NCI-H146 treated with DMSO at 0.1 percent for 48 hours (cell line): ENCODE results near the gene PPP4R3A.
"Not testable (repeated sequence)": the region's sequence is repeated elsewhere in the genome, so short reads cannot be mapped to it uniquely, and the experiment has no call there.

Experiments used
- DNase-seq: peaks from one replicate; lab custom pipeline; 2025; ENCODE audit not compliant: unreplicated experiment; lab: John Stamatoyannopoulos, UW

The PPP4R3A gene

DNA sequence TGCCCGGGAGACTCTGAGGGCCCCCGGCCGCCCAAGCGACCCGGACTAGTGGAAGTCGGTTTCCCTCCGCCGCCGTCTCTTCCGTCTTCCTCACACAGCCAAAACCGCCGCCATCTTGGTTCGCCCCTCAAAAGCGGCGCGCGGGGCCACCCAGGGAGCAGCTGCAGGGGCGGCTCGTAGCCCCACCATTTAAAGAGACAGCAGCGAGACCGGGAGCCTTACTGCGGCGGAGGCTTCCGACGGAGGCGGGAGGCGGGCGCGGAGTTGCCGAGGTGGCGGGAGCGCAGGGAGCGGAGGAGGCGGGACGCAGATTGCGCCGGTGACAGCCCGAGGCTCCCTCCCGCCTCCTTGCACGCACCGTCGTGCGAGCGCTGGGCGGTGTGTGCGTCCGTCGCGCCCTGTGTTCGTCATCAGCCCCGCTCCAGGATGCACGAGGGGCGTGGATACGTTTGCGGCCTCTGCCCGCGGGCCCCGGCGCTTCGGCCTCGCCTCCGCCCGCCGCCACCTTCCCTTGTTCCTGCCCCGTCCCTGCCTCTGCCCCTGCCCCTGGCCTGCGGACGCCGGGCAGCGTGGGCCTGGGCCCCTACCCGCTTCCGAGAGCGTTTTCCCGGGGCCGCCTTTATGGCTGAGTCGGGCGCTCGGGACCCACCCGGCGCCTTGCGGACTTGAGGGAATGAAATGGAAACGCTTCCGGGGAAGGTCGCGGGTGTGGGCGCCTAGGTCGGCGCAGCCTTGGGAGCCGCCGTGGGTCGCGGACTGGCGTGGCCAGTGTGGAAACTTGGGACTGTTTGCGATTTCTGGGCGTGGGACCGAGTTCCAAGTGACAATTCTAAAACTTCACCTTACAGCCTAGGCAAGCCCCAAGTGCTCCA, at the start of gene PPP4R3A:
Gene PPP4R3A, minus strand, starts transcription at position 140 of the 872 bp plus-strand sequence. CDS start 663 bp downstream, outside the sequence.
- peak; percentile 92 for DNase-seq

DNA sequence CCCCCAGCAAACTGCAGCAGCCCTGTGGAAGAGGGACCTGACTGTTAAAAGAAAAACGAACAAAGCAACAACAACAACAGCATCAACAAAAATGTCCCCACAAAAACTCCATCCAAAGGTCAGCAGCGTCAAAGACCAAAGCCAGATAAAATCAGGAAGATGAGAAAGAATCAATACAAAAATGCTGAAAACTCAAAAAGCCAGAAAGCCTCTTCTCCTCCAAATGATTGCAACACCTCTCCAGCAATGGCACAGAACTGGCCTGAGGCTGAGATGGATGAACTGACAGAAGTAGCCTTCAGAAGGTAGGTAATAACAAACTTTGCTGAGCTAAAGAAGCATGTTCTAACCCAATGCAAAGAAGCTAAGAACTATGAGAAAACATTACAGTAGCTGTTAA, 45.4 kb upstream of the PPP4R3A start:
- DNase-seq: no peak

DNA sequence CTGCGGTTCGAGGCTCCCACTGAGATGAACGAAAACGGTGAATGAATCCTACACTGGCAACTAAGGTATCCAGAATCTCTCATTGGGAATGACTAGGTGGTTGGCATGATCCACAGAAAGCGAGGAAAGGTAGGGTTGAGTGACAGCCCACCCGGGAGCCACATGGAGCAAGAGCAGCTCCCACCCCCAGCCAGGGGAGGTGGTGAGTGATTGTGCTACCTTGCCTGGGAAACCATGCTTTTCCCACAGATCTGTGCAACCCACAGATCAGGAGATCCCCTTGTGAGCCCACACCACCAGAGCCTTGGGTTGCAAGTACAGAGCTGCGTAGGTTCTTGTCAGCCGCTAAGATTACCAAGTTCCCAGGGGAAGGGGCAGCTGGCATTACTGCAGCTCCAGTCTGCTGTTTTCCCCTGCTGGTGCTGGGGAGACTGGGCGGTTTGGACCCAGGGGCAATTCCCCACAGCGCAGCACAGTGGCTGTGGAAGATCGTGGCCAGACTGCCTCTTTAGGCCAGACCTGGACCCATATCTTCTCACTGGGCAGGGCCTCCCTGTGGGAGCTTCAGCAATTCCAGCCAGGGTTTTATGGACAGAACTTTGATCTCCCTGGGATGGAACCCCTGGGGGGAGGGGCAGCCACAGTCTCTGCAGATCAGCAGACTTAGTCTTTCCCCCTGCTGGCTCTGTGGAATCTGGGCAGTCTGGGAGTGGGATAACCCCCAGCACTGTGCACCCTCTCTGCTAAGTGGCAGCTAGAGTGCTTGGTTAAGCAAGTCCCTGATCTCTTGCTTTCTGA, 44.6 kb upstream of the PPP4R3A start:
- no peak for DNase-seq

DNA sequence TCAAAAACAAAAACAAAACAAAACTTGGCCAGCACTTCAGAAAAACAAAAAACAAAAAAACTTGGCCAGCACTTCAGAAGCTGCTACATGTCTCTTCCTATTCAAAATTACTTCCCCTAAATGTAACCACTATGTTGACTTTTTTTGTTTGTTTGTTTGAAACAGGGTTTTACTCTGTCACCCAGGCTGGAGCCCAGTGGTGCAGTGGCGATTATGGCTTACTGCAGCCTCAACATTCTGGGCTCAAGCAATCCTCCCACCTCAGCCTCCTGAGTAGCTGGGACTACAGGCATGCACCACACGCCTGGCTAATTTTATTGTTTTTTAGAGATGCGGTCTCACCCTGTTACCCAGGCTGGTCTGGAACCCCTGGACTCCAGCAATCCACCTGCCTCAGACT, 38.0 kb upstream of the PPP4R3A start:
- no peak for DNase-seq

DNA sequence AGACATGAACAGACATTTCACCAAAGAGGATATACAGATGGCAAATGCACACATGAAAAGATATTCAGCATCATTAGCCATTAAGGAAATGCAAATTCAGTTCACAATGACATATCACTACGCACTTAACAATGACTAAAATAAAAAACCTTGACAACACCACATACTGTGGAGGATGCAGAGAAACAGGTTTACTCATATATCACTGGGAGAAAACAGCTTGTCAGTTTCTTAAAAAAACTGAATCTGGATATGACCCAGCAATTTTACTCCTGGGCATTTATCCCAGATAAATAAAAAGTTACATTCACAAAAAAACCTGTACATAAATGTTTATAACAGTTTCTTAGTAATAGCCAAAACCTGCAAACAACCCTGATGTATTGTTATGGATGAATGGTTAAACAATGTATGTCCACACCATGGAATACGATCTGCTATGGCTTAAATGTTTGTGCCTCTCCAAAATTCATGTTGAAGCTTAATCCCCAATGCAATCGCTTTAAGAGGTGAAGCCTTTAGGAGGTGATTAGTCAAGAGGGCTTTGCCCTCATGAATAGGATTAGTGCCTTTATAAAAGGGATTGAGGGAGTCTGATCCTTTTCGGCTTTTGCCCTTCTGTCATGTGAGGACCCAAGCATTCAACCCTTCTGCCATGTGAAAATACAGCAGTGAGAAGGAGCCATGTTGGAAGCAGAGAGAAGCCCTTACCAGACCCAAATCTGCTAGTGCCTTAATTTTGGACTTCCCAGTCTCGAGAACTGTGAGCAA, 36.0 kb upstream of the PPP4R3A start:
- DNase-seq: no peak

DNA sequence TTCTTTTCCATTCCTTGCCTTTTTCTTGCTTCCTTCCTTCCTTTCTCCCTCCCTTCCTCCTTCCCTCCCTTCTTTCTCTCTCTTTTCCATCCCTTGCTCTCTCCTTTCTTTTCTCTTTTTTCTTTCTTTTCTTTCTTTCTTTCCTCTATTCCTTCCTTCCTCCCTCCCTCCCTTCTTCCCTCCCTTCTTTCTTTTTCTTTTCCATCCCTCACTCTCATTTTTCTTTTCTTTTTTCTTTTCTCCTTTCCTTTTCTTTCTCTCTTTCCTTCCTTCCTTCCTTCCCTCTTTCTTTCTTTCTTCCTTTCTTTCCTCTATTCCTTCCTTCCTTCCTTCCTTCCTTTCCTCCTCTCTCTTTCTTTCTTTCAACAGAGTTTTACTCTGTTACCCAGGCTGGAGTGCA, 35.1 kb upstream of the PPP4R3A start:
- no peak for DNase-seq

DNA sequence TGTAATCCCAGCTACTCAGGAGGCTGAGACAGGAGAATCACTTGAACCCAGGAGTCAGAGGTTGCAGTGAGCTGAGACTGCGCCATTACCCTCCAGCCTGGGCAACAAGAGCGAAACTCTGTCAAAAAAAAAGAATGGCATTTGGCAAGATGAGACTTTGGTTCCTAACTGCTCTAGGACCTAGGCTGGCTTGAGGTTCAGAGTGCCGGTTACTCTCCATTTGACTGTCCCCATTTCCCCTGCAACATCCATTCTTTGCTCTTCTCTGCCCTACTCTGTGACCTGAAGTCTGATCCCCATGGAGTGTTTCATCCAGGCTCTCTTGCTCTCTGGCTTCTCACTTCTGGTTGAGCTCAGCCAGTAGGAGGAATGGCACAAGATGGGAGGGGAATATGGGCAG, 26.2 kb upstream of the PPP4R3A start:
- DNase-seq: no peak

DNA sequence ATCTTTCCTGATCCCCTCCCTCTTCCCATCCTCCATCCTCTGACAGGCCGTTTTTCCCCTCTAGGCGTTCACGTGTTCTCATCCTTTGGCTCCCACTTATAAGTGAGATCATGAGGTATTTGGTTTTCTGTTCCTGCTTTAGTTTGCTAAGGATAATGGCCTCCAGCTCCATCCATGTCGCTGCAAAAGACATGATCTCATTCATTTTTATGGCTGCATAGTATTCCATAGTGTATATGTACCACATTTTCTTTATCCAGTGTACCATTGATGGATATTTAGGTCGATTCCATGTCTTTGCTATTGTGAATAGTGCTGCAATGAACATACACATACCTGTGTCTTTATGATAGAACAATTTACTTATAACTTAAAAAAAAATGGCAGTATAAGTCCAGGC, 23.9 kb upstream of the PPP4R3A start:
- DNase-seq: not testable (repeated sequence)

DNA sequence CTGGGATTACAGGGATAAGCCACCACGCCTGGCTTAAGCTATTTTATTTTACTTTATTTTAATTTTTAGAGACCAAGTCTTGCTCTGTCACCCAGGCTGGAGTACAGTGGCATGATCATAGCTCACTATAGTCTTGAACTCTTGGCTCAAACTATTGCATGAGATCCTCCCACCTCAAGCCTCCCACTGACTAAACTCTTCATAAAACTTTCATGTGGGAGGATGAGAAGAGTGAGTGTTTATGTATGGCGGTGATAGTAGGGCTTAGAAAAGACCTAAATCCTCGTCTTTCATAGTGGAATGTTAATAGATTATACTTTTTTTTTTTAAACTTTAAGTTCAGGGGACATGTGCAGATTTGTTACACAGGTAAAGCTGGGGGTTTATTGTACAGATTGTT, 23.5 kb upstream of the PPP4R3A start:
- DNase-seq: no peak

DNA sequence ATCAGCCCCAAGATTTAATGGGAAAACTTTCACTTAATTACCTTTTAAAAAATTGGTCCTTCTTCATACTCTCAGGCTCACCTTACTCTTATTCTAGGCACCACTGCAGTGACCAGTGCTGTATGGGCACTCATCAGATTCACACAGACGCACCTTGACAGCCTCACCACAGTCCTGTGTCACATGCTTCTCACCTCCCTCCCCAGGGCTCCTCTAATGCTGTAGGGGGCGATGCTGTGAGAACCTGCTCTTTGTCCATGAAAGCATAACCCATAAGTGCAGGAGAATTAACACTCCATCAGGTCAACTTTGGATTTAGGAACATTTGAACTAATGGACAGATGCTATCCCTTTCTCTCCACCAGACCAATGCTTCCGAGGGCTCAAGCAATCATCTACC, 13.9 kb upstream of the PPP4R3A start:
- no peak for DNase-seq

DNA sequence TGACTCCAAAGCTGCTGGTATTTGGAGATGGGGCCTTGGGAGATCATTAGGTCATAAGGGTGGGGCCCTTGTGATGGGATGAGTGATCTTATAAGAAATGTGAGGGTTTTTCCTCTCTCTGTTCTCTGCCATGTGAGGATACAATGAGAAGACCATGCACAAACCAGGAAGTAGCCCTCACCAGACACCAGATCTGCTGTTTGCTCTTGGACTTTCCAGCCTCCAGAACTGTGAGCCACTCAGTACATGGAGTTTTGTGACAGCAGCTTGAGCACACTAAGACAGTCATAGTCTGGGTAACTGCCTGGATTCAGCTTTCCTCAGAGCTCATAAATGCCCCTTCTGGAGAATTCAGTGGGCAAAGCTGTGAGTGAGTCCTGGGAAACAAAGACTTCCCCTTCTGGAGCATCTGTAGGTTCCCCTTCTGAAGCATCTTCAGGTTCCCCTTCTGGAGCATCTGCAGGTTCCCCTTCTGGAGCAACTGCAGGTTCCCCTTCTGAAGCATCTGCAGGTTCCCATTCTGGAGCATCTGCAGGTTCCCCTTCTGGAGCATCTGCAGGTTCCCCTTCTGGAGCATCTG, 11.0 kb upstream of the PPP4R3A start:
- no peak for DNase-seq

DNA sequence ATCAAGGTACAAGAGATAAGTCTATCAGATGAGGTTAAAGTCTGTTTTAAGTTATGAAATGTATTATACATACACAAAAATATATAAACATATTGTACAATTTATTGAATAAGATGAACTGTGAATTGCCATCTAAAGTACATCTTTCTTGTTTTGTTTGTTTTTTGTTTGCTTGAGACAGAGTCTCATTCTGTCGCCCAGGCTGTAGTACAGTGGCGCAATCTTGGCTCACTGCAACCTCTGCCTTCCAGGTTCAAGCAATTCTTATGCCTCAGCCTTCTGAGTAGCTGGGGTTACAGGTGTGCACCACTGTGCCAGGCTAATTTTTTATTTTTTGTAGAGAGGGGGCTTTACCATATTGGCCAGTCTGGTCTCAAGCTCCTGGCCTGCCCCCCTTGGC, 10.0 kb upstream of the PPP4R3A start:
- DNase-seq: no peak

DNA sequence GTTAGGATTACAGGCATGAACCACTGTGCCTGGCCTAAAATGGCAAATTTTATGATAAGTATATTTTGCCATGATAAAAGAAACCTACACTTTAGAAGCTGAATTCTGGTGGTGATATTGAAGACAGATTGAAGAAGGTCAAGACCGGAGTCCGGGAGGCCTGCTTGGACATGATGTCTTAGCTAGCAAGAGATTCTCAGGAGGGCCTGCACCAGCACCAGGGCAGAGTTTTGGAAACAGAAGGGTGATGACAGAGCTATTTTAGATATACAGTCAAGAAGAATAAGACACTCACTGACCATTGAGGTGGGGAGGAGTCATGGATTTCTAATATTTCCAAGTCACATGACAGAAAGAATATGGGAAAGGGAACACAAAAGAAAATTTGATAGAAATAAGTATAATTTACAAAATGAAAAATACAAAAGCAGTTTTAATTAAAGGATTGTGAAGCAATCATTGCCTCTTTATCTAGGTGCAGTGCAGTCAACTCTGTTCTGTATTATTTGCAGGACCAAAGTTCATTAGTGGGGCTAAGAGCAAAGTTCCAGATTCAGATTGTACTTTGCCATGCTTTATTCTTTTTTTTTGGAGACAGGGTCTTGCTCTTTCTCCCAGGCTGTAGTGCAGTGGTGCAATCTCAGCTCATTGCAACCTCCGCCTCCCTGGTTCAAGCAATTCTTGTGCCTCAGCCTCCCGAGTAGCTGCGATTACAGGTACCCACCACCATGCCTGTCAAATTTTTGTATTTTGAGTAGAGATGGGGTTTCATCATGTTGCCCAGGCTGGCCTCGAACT, 9.3 kb upstream of the PPP4R3A start:
- DNase-seq: no peak

DNA sequence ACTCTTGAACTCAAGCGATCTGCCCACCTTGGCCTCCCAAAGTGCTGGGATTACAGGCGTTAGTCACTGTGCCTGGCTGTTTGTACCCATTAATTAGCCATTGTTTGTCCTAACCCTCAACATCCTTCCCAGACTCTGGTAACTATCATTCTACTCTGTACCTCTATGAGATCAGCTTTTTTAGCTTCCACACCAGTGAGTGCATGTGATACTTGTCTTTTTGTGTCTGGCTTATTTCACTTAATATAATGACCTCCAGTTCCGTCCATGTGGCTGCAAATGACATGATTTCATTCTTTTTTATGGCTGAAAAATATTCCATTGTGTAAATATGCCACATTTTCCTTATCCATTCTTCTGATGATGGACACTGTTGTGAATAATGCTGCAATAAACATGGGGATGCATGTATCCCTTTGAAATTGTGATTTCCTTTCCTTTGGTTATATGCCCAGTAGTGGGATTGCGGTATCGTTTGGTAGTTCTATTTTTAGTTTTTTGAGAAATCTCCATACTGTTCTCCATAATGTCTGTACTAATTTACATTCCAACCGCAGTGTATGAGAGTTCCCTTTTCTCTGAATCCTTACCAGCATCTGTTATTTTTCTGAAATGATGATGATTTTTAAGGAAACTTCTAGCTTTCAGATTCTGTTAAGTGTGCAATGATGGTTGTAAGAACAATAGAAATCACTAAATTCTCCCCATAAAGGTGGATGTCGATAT, 6.7 kb upstream of the PPP4R3A start:
- no peak for DNase-seq

DNA sequence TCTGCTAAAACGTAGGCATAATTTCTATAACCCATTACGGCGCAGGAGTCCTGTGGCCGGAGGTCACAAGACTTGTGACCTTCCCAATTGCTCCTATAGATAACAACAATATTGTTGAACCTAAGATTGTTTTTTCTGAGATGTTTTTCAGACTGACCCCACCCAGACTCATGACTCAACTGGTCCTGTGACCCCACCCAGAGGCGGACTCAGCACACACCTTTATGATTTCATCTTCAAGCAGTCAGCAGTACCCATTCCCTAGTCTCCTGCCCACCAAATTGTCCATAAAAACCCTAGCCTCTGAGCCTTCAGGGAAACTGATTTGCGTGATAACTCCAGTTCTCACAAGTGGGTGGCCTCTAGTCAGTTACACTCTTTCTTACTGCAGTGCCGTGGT, 5.9 kb upstream of the PPP4R3A start:
- no peak for DNase-seq

DNA sequence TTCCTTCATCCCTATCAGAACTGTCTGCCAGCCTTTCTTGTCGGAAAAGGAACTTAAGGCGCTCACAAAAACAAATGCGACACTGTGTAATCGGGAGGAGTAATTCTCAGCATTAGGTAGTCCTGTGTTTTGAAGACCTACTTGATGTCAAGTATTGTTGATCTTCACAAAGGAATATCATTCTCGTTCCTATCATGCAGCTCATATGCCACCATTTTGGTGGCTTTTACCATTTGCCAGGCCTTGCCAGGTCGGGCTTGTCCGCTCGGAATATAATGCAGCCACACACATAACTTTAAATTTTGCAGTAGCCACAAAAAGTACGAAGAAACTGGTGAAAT, 903 bp upstream of the PPP4R3A start:
- DNase-seq: peak; percentile 2

DNA sequence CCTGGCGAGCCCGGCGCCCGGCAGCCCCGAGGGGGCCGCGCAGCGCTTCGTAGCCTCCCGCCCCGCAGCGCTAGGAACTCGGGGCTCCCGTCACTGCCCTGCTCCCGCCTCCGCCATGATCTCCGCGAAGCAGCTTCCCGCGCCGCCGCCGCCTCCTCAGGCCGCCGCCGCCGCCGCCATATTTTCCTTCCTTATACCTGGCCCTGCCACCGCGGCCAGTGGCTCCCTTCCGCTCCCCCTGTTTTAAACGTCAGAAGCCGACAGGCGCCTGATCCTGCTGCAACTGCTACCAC, 286 bp downstream of the PPP4R3A start:
- DNase-seq: no peak

DNA sequence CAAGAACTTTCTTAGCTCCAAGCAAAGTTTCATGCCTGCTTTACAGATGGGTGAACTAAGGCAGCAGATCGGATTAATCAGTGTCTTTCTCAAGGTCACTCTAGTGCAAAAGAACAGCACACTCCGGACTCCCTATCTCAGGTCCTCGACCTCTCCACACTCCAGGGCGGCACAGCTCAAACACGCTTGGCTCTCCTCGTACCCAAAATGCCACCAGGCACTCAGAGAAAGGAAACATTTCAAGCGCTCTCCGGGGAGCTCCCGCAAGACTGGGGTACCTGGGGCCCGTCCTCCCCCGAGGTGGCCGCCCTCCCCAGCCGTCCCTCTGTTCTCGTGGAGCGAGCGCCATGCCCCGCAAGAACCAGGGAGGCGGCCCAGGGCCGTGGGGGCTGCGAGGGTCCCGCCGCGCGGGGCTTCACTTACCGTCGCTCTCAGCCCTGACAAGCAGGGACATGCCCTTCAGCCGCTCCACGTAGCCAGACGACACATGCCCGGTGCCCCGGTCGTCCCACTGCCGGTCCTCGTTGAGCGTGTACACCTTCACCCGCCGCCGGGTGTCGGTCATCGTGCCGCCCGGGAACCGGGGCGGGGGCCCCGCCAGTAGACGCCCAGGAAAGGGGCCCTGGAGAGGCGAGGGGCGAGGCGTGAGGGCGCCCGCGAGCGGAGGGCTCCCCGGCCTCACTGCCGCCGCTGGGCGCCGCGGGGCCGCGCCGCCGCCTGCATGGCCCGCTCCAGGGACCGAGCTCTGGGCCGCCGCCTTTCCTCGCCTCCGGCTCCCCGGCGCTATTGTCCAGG, 830 bp downstream of the PPP4R3A start:
- peak; percentile 4 for DNase-seq

DNA sequence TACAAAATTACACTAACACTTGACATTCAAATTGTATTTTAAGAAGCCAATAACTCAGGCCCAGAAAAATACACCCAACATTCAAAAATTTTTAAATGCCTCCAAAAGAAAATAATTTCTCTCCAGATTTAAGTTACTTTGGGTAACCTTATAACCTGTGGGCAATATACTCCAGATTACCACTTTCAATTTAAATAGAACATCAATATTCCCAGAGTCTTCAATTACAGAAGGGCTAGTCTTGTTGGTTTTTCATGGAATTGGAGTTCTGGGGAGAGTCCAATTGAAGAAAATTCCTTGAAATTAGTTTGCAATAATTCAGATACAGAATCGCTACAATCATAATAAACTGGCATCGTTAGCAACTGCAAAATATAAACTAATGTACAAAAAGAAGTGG, 2.0 kb downstream of the PPP4R3A start:
- DNase-seq: no peak
